ENCODE results near the gene SAMD4B.
A peak's percentile ranks its signal among the peaks of the same experiment; 100 is the strongest.

SAMD4B gene

DNA sequence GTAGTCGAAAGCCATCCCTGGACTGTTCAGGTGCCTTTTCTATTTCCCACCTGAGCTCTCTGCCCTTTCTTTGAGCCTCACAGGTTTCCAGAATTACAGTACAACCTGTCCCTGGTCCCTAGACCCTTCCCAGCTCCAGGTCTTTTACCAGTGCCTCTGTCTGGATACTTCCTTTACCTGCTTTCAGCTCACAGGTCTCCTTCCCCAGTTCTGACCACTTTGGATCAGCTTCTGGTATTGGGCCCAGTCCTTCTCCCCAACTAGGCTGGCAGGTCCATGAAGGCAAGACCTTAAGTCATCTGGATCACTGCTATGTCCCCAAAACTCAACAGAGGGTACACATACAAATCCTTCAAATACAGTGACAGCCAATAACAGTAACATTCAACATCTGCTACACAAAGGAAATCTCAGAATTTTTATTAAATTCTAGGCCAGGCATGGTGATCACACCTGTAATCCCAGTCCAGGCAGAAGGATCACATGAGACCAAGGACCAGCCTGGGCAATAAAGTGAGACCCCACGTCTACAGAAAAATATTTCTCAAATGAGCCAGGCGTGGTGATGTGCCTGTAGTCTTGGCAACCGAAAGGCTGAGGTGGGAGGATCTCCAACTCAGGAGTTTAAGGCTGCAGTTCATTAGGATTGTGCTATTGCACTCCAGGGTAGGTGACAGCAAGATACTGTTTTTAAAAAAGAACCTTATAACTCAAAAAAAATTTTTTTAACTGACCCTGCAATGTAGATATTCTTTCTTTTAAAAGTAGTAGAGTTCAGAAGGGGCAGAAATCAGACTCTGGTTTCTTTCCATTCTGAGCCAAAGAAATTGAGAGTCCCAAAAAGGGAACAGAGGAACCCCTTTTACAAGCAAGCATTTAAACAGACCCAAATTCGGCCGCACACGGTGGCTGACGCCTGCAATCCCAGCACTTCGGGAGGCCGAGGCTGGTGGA is 92.2 kb downstream of the SAMD4B start:
- no peak for TF ChIP-seq CTCF (IDR thresholded peaks at IDR 0.05; ENCODE audit: insufficient read depth, low read length, poor library complexity, severe bottlenecking)
- Histone ChIP-seq H3K27me3 (replicated peaks; ENCODE audit: control insufficient read depth, insufficient read depth, low read length) (no peaks in the 10 kb centered on the region), H3K36me3 (ENCODE audit: control insufficient read depth, insufficient read depth, low read length) (peaks cover 27% of the 10 kb centered on the region), H3K4me3 (replicated peaks; ENCODE audit: low read depth, low read length) (peak overlapping the region; percentile 74)
- no peak for DNase-seq (ENCODE audit: extremely low read depth, insufficient read length)

All from GM06990 (cell line).